Activated CD4-positive, CD25-positive, alpha-beta regulatory T cell treated with anti-CD3 and anti-CD28 coated beads, Interleukin-2, amount 50 U/mL, for 24 hours (primary cell): ENCODE results near the gene TBX2.
"Not testable (repeated sequence)": the region's sequence is repeated elsewhere in the genome, so short reads cannot be mapped to it uniquely, and the experiment has no call there.

Experiments
- ATAC-seq, 2 donors: fragments of 150-1000 bp; cut with Tn5 transposase; one replicate each; pipeline ENCODE4 v1.10.0; 2021; ENCODE audit warnings: mild to moderate bottlenecking in 1 of 2, moderate library complexity in 1 of 2

The TBX2 gene

DNA sequence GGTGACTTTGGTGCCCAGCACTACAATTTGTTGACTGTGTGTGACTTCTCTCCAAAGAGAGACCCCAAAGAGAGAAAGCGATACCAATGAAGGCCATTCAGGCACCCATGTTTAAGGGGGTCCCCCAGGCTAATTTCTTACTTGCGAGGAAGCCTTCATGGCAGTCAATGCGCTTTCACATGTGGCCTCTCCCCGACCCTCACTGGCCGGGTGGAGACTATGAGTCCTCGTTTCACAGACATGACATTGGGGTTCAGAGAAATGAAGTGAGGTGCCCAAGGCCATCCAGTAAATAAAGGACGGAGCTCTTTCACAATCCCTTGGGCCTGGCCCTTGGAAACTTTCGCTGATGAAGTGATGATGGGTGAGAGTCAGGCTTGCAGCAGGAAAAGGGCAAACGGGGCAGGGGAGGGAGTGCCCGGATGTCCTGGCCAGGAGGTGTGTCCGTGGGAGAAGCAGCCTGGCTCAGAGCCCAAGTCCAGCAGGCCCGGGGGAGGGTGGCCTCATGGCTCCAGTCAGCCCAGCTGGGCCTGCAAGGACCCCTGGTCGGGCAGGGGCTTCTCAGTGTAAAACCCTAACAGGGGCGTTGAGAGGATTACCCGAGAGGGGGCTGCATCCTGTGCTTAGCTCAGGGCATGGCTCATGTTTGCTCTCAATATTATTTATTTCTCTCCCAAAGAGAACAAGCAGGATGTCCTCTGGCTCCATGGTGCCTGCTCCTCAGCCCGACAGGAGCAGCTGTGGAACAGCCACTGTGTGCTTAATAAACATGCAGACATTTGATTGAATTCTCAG is 14.7 kb downstream of the TBX2 start:
- ATAC-seq, result no peak

GRCh38 chr17:61414936-61415251 is 15.3 kb downstream of the TBX2 start:
- no peak for ATAC-seq

GRCh38 chr17:61415374-61416210 is 15.9 kb downstream of the TBX2 start:
- ATAC-seq, result no peak

DNA sequence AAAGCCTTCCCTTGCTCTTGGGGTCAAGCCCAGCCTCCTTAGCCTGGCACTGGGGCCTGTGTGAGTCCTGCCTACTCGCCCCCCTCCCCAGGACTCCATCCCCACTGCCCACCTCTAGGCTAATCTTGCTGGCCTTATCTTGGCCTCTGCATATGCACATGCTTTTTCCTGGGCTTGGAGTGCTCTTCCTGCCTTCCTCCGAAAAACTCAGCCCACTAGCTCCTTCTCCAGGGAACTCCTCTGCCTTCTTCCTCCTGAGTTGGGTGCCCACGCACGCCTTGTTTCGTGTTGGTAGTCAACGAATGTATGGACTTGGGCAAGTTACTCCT is 16.5 kb downstream of the TBX2 start:
- ATAC-seq, result no peak

DNA sequence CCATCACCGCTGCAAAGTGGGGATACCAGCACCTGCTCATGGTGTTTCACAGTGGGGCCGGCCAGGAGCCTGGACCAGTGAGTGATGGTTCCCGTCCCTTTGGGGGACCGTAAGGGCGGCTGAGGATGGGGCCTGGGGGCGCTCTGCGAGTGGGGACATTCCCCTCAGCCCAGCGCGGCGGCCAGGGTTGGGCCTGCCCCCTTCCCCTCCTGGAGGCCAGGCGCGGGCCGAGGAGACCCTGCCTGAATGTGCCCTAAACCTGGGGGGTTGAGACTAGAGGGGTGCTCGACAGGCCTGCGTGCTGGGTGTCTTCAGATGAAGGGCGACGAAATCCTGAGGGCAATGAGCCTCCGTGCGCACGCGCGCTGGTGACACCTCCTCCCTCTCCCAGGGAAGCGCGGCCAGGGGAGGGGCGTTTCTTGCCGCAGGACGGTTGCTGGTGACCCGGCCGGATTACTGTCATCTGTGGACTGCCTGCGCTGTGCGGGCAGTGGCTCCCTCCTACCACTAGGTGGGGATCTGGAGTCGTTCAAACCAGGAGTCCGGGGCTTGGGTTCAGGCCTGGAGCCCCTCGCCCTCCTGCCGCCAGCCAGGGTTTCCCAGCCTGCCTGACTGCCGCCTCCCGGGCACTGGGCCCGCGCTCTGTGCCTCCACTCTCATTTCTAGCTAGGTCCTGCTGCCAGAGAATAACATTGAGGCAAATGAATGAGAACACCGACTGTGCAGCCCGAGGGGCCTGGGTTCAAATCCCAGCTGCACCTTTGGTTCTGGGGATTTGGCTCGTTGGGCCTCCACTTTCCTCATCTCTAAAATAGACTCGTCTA is 17.1 kb downstream of the TBX2 start:
- peak; percentile 47 to 50 for ATAC-seq

DNA sequence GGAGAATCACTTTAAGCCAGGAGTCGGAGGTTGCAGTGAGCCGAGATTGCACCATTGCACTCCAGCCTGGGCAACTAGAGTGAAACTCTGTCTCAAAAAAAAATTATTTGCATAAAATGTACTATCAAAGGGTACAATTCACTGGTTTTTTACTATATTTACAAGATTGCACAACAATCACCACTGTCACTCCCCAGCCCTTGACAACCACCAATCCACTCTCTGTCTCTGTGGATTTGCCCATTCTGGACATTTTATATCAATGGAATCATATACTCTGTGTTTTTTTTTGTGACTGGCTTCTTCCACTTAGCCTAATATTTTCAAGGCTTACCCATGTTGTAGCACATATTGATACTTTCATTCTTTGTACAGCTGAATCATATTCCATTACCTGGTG is 18.8 kb downstream of the TBX2 start:
- no peak for ATAC-seq

GRCh38 chr17:61419496-61420046 is 19.9 kb downstream of the TBX2 start:
- no peak for ATAC-seq

DNA sequence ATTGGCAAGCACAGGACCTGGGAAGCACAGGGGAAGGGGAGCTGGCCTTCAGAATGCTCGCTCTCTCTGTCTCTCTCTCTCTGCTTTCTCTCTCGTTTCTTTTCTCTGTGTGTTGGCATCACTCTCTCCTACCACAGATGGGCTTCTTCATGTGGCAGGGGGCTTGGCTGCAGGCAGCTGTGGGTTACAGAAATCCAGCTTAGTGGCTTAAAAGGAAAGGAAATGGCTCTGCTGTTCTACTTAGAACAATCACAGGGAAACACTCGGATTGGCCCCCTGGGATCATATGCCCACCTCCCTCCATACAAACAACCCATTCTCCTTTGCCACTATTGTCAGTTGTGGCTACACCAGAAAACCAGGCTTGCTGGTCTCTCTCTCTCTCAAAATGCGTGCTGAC is 20.4 kb downstream of the TBX2 start:
- no peak for ATAC-seq

DNA sequence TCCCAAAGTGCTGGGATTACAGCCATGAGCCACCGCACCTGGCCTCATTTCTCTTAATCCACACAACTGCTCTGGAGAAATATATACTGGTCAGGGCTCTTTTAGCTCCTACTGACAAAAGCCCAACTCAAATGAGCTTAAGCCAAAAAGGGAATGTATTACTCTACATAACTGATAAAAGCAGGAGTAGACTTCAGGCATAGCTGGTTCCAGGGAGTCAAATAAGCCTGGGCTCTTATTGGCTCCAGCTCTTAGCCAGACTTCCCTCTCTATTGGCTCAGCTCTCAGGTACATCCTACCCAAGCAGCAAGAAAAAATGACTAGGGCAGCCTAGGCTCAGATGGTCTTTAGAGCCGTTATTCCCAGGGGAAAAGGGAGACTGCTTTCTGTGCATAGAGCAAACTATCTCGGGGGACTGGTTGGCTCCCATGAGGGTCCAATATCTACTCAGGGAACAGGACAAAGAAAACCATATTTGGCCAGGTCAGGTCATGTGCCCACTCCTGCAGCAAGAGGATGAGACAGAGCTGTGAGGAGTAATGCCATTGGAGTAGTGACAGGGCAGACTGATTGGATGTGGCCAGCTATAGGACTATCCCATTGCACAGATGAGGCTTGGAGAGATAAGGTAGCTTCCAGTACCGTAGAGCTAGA is 21.2 kb downstream of the TBX2 start:
- ATAC-seq, result no peak

- no peak for ATAC-seq
Observed at GRCh38 chr17:61421460-61421859, 21.8 kb downstream of the TBX2 start.

GRCh38 chr17:61422116-61422799 is 22.6 kb downstream of the TBX2 start:
- ATAC-seq, result no peak

DNA sequence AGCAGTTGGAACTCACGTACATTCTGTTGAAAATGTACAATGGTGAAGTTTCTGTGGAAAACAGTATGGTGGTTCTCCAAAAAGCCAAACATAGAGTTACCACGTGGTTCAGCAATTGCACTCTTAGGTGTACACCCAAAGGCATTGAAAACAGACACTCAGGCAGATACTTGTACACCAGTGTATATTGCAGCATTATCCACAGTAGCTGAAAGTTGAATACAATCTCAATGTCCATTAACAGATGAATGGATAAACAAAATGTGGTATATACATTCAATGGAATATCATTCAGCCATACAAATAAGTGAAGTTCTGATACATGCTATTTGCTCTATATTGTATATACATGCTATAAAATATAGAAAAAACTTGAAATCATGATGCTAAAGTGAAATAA is 23.2 kb downstream of the TBX2 start:
- no peak for ATAC-seq

DNA sequence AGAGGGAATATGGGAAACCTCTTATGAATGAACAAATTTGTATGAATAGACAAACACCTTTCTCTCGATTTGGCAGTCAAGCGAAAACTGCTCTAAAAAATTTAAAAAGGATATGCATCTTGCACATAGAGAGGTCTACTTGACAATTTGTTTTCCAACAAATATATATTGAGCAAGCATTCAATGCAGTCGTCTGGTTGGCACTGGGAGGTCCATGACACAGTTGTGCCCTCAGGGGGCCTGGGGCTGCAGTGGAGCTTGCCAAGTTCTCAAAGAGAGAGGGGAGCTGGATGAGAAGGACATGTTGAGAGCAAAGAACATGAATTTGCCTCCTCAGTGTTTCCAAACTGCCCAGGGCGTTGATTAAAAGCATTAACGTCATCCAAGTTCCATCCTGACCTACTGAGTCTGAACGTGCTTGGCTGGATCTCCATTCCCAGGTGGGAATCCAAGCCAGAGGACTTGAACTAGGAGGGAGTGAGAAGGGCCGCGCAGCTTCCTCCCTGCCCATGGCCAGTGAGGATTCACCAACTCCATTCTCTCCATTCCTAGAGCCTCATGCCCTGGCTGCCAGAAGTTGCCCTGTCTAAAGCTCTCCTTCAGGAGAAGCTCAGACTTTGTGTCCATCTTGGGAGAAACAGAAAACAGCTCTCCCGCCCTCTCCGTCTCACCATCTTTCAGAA is 24.5 kb downstream of the TBX2 start:
- ATAC-seq, result no peak

GRCh38 chr17:61425682-61426481 is 26.2 kb downstream of the TBX2 start:
- no peak for ATAC-seq

GRCh38 chr17:61426482-61427304 is 27.1 kb downstream of the TBX2 start:
- no peak for ATAC-seq

GRCh38 chr17:61427567-61427966 is 27.9 kb downstream of the TBX2 start:
- ATAC-seq, result no peak

DNA sequence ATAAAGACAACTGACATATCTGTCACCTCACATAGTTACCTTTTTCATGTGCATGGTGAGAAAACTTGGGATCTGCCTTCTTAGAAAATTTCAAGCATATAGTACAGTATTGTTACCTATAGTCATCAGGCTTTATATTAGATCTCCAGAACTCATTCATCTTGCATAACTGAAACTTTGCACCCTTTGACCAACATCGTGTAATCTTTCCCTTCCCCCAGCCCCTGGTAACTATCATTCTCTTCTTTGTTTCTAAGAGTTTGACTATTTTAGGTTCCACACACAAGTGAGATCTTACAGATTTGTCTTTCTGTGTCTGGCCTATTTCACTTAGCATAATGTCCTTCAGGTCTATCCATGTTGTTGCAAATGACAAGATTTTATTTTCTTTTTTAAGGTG is 29.6 kb downstream of the TBX2 start:
- no peak for ATAC-seq

GRCh38 chr17:61429831-61430230 is 30.2 kb downstream of the TBX2 start:
- not testable (repeated sequence) for ATAC-seq

- ATAC-seq, result no peak
Observed at GRCh38 chr17:61431594-61432311, 32.1 kb downstream of the TBX2 start.
